Lower lobe of right lung (tissue), 2 donors: ENCODE results near the gene NEBL. TPM values are rescaled to one million over a fixed set of nuclear protein-coding genes. Genes with fewer than 3 reads are reported as not detected.

ENCODE experiments used
- ATAC-seq, 2 donors: fragments of 200-7000 bp; cut with Tn5 transposase; one replicate each; pipeline ENCODE4 v1.9.1; 2020 to 2022; ENCODE audit warnings: mild to moderate bottlenecking in 2 of 2, moderate library complexity in 2 of 2
- DNase-seq: peaks from one replicate; pipeline ENCODE4 v3.0.0-alpha.2; 2020
- H3K27ac ChIP-seq: fragments of 200-600 bp; one replicate; pipeline ENCODE4 v1.8.0; 2022
- H3K27me3 ChIP-seq: fragments of 200-600 bp; one replicate; pipeline ENCODE4 v1.8.0; 2022; ENCODE audit warnings: low read depth
- H3K36me3 ChIP-seq: fragments of 200-600 bp; one replicate; pipeline ENCODE4 v1.8.0; 2022; ENCODE audit warnings: mild to moderate bottlenecking
- H3K4me1 ChIP-seq: fragments of 200-600 bp; one replicate; pipeline ENCODE4 v1.8.0; 2022
- H3K4me3 ChIP-seq: fragments of 200-600 bp; one replicate; pipeline ENCODE4 v1.8.0; 2022; ENCODE audit warnings: mild to moderate bottlenecking
- H3K9me3 ChIP-seq: fragments of 200-600 bp; one replicate; pipeline ENCODE4 v1.8.0; 2022
- intact Hi-C: fragments of 100-400 bp; cut with DNase I; formaldehyde crosslinking; loops from one replicate; pipeline ENCODE4 v1.11.0; 2022
- total RNA-seq: library from RNA; stranded (reverse); fragmentation: NEBNext Ultra II Directional; extraction: Animal tissue kit (Norgen Biotek cat#: 25700); gene quantifications from one replicate; pipeline ENCODE4 v1.2.1, GENCODE V29; 2021
- TF ChIP-seq, protein P1 (sequence below): fragments of 200-600 bp; IDR thresholded peaks from one replicate; pipeline ENCODE4 v1.8.0; 2022; ENCODE audit warnings: antibody characterized with exemption, mild to moderate bottlenecking
- donor health status: DM: no; HTN: yes; CAD: no; lungs with severe emphysema.

Gene NEBL
- total RNA-seq, 1 donor from 2014 or later, result 96.4 TPM

- Histone ChIP-seq H3K27ac (no peak overlapping the region), H3K4me3 (no peak overlapping the region), H3K4me1 (no peaks in the 10 kb centered on the region), H3K27me3 (no peaks in the 10 kb centered on the region), H3K9me3 (no peaks in the 10 kb centered on the region), H3K36me3 (no peaks in the 10 kb centered on the region)
- ATAC-seq, result peak in 1 of 2 donors; percentile 29
- intact Hi-C loops, result no loop called here
- TF ChIP-seq, protein P1, sequence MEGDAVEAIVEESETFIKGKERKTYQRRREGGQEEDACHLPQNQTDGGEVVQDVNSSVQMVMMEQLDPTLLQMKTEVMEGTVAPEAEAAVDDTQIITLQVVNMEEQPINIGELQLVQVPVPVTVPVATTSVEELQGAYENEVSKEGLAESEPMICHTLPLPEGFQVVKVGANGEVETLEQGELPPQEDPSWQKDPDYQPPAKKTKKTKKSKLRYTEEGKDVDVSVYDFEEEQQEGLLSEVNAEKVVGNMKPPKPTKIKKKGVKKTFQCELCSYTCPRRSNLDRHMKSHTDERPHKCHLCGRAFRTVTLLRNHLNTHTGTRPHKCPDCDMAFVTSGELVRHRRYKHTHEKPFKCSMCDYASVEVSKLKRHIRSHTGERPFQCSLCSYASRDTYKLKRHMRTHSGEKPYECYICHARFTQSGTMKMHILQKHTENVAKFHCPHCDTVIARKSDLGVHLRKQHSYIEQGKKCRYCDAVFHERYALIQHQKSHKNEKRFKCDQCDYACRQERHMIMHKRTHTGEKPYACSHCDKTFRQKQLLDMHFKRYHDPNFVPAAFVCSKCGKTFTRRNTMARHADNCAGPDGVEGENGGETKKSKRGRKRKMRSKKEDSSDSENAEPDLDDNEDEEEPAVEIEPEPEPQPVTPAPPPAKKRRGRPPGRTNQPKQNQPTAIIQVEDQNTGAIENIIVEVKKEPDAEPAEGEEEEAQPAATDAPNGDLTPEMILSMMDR, result no peak
- DNase-seq, result no peak
Measured at GRCh38 chr10:20927456-20927855, 30.3 kb upstream of the NEBL start.

GRCh38 chr10:20922451-20922850 is 25.3 kb upstream of the NEBL start:
- TF ChIP-seq, protein P1, result no peak
- intact Hi-C loops, result no loop called here
- Histone ChIP-seq H3K4me1 (no peaks in the 10 kb centered on the region), H3K27me3 (no peaks in the 10 kb centered on the region), H3K27ac (no peak overlapping the region), H3K4me3 (no peak overlapping the region), H3K9me3 (no peaks in the 10 kb centered on the region), H3K36me3 (no peaks in the 10 kb centered on the region)
- ATAC-seq (no peak), DNase-seq (no peak)

- Histone ChIP-seq H3K27me3 (no peaks in the 10 kb centered on the region), H3K27ac (no peak overlapping the region), H3K9me3 (no peaks in the 10 kb centered on the region), H3K4me3 (no peak overlapping the region), H3K36me3 (no peaks in the 10 kb centered on the region), H3K4me1 (no peaks in the 10 kb centered on the region)
- DNase-seq (no peak), ATAC-seq (no peak)
- TF ChIP-seq, protein P1, result no peak
- intact Hi-C loops, result no loop called here
Measured at GRCh38 chr10:20922033-20922432, 24.9 kb upstream of the NEBL start.

GRCh38 chr10:20920061-20920460 is 22.9 kb upstream of the NEBL start:
- Histone ChIP-seq H3K27me3 (no peaks in the 10 kb centered on the region), H3K4me1 (no peaks in the 10 kb centered on the region), H3K9me3 (no peaks in the 10 kb centered on the region), H3K4me3 (no peak overlapping the region), H3K36me3 (no peaks in the 10 kb centered on the region), H3K27ac (no peak overlapping the region)
- intact Hi-C loops, result no loop called here
- ATAC-seq, result no peak
- TF ChIP-seq, protein P1, result no peak
- no peak for DNase-seq

- H3K9me3 ChIP-seq, result no peaks in the 10 kb centered on the region
- intact Hi-C loops, result no loop called here
- H3K4me1 ChIP-seq, result no peaks in the 10 kb centered on the region
- ATAC-seq, result no peak
- H3K36me3 ChIP-seq, result no peaks in the 10 kb centered on the region
- no peaks in the 10 kb centered on the region for H3K27me3 ChIP-seq
- TF ChIP-seq, protein P1, result no peak
- H3K4me3 ChIP-seq, result no peak overlapping the region
- DNase-seq, result no peak
- no peak overlapping the region for H3K27ac ChIP-seq
Measured at GRCh38 chr10:20919481-20919880, 22.4 kb upstream of the NEBL start.

GRCh38 chr10:20916976-20917375 is 19.9 kb upstream of the NEBL start:
- no peaks in the 10 kb centered on the region for H3K4me1 ChIP-seq
- DNase-seq (no peak), ATAC-seq (no peak)
- H3K27me3 ChIP-seq, result no peaks in the 10 kb centered on the region
- intact Hi-C loops, result no loop called here
- H3K27ac ChIP-seq, result no peak overlapping the region
- peaks cover 7% of the 10 kb centered on the region for H3K36me3 ChIP-seq
- TF ChIP-seq, protein P1, result no peak
- H3K9me3 ChIP-seq, result no peaks in the 10 kb centered on the region
- no peak overlapping the region for H3K4me3 ChIP-seq
